Measurements from ENCODE around the gene GSTM3. TPM values are rescaled to one million over a fixed set of nuclear protein-coding genes. Genes with fewer than 3 reads are reported as not detected.

GSTM3 gene
- total and polyA plus RNA-seq, 2 of the 13 experiments (the other 11 are each of a cell fraction or from before 2014, with no cell fraction given), result 127 to 142 TPM

DNA sequence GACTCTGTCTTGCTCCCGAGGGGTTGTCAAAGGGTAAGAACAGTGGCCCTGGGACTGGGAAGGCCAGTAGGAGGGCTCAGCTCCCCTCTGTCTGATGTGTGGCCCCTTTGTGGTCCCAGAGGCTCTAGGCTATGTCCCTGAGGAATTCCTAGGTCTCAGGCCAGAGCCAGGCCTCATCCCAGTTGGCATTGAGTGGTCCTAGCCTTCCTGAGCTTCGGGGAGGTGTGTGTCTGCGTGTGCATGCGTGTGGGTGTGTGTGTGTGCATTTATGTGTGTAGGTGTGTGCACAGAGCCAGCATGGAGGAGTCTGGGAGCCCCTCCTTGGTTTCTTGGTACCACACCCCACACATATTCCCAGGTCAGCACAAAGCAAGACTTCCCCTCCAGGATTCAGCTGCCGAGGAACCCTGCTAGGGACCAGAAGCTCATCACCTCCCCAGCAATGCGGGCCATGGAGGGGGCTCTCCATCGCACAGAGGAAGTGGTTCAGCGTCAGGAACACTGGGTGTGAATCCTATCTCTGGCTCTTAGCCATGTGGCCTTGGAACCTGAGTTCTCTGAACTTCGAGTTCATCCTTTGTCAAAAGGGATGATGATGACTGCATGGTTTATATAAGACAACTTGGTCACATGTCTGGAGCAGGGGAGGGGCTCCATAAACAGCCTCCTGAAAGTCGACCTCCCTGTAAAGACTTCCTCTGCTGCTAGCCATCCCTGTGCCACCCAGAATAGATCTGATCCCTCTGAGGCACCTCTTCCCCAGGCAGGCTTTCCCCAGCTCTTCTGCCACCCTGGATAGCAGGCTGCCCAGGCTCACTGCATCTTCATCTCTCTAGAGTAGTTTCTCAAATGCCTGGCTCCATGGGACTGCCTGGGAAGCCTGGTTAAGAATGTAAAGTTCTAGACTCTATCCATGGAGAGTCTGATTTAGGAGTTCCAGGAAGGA lies 31.1 kb upstream of the GSTM3 start (continued):
- TF ChIP-seq TBX2 (CRISPR knock-in tag; IDR thresholded peaks at IDR 0.05; ENCODE audit: borderline replicate concordance), result no peak
- no peak for TF ChIP-seq HNRNPLL (IDR thresholded peaks at IDR 0.05; ENCODE audit: low read depth, low read length, poor library complexity, severe bottlenecking)
- peak; percentile 16; the same call in 1 of the 2 replicates for TF ChIP-seq SOX5 (CRISPR knock-in tag; IDR thresholded peaks at IDR 0.05; ENCODE audit: borderline replicate concordance)
- TF ChIP-seq ZNF850 (CRISPR knock-in tag; conservative IDR thresholded peaks at IDR 0.05), result no peak
- no peak for TF ChIP-seq MLX (CRISPR knock-in tag; IDR thresholded peaks at IDR 0.05)
- peak; percentile 68; the same call in 1 of the 2 replicates for TF ChIP-seq ARNTL (CRISPR knock-in tag; IDR thresholded peaks at IDR 0.05)
- no peak for TF ChIP-seq ZNF577 (CRISPR knock-in tag; IDR thresholded peaks at IDR 0.05; ENCODE audit: borderline replicate concordance, low read depth)
- TF ChIP-seq FOXA3 (CRISPR knock-in tag; IDR thresholded peaks at IDR 0.05), result no peak
- no peak for TF ChIP-seq ZNF737 (CRISPR knock-in tag; IDR thresholded peaks at IDR 0.05; ENCODE audit: borderline replicate concordance)
- no peak for TF ChIP-seq NONO (IDR thresholded peaks at IDR 0.05)
- TF ChIP-seq NONO (CRISPR knock-in tag; conservative IDR thresholded peaks at IDR 0.05), result no peak
- no peak for TF ChIP-seq CCDC6 (CRISPR knock-in tag; IDR thresholded peaks at IDR 0.05)
- no peak for TF ChIP-seq POLR2AphosphoS5 (IDR thresholded peaks at IDR 0.05; ENCODE audit: low read depth, low read length)
- TF ChIP-seq, protein P1, sequence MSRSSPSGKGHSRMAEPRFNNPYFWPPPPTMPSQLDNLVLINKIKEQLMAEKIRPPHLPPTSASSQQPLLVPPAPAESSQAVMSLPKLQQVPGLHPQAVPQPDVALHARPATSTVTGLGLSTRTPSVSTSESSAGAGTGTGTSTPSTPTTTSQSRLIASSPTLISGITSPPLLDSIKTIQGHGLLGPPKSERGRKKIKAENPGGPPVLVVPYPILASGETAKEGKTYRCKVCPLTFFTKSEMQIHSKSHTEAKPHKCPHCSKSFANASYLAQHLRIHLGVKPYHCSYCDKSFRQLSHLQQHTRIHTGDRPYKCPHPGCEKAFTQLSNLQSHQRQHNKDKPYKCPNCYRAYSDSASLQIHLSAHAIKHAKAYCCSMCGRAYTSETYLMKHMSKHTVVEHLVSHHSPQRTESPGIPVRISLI (CRISPR knock-in tag; IDR thresholded peaks at IDR 0.05; ENCODE audit: borderline replicate concordance), result no peak
- TF ChIP-seq ZNF34 (CRISPR knock-in tag; IDR thresholded peaks at IDR 0.05; ENCODE audit: borderline replicate concordance), result no peak
- TF ChIP-seq ZGPAT (CRISPR knock-in tag; IDR thresholded peaks at IDR 0.05), result no peak
- no peak for TF ChIP-seq ZFP90 (CRISPR knock-in tag; IDR thresholded peaks at IDR 0.05; ENCODE audit: borderline replicate concordance)
- TF ChIP-seq JUND (CRISPR knock-in tag; IDR thresholded peaks at IDR 0.05), result no peak
- peak; percentile 31; the same call in 1 of the 2 replicates for TF ChIP-seq MED1 (CRISPR knock-in tag; IDR thresholded peaks at IDR 0.05)
- TF ChIP-seq RARA (CRISPR knock-in tag; IDR thresholded peaks at IDR 0.05), result no peak
- TF ChIP-seq HNF1B (CRISPR knock-in tag; IDR thresholded peaks at IDR 0.05), result no peak
- no peak for TF ChIP-seq ZNF761 (CRISPR knock-in tag; conservative IDR thresholded peaks at IDR 0.05)
- no peak for TF ChIP-seq ZNF138 (CRISPR knock-in tag; IDR thresholded peaks at IDR 0.05; ENCODE audit: low read depth)
- no peak for TF ChIP-seq TCF12 (IDR thresholded peaks at IDR 0.05)
- no peak for TF ChIP-seq TCF12 (CRISPR knock-in tag; IDR thresholded peaks at IDR 0.05)
- no peak for TF ChIP-seq ZSCAN9 (CRISPR knock-in tag; IDR thresholded peaks at IDR 0.05; ENCODE audit: borderline replicate concordance)
- TF ChIP-seq ZNF468 (CRISPR knock-in tag; IDR thresholded peaks at IDR 0.05), result no peak

Data from HepG2 (cell line).